ENCODE measurements around the gene MED28. TPM values are rescaled to one million over a fixed set of nuclear protein-coding genes. Genes with fewer than 3 reads are reported as not detected.

Gene MED28
- total RNA-seq, 1 experiment from 2014 or later, result 106 TPM

GRCh38 chr4:17662694-17663093, 48.3 kb downstream of the MED28 start (continued):
- no peak for TF ChIP-seq FOXP4 (CRISPR knock-in tag; IDR thresholded peaks at IDR 0.05)
- TF ChIP-seq NR3C1 (CRISPR knock-in tag; conservative IDR thresholded peaks at IDR 0.05; ENCODE audit: low read depth), result no peak
- TF ChIP-seq CREM (CRISPR knock-in tag; IDR thresholded peaks at IDR 0.05), result no peak
- no peak for TF ChIP-seq CTCF (IDR thresholded peaks at IDR 0.05)
- no peak for TF ChIP-seq ZNF121 (CRISPR knock-in tag; IDR thresholded peaks at IDR 0.05)
- no peak for TF ChIP-seq NR1H2 (CRISPR knock-in tag; IDR thresholded peaks at IDR 0.05)
- TF ChIP-seq, protein P1, sequence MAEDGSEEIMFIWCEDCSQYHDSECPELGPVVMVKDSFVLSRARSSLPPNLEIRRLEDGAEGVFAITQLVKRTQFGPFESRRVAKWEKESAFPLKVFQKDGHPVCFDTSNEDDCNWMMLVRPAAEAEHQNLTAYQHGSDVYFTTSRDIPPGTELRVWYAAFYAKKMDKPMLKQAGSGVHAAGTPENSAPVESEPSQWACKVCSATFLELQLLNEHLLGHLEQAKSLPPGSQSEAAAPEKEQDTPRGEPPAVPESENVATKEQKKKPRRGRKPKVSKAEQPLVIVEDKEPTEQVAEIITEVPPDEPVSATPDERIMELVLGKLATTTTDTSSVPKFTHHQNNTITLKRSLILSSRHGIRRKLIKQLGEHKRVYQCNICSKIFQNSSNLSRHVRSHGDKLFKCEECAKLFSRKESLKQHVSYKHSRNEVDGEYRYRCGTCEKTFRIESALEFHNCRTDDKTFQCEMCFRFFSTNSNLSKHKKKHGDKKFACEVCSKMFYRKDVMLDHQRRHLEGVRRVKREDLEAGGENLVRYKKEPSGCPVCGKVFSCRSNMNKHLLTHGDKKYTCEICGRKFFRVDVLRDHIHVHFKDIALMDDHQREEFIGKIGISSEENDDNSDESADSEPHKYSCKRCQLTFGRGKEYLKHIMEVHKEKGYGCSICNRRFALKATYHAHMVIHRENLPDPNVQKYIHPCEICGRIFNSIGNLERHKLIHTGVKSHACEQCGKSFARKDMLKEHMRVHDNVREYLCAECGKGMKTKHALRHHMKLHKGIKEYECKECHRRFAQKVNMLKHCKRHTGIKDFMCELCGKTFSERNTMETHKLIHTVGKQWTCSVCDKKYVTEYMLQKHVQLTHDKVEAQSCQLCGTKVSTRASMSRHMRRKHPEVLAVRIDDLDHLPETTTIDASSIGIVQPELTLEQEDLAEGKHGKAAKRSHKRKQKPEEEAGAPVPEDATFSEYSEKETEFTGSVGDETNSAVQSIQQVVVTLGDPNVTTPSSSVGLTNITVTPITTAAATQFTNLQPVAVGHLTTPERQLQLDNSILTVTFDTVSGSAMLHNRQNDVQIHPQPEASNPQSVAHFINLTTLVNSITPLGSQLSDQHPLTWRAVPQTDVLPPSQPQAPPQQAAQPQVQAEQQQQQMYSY (CRISPR knock-in tag; IDR thresholded peaks at IDR 0.05), result no peak

DNA sequence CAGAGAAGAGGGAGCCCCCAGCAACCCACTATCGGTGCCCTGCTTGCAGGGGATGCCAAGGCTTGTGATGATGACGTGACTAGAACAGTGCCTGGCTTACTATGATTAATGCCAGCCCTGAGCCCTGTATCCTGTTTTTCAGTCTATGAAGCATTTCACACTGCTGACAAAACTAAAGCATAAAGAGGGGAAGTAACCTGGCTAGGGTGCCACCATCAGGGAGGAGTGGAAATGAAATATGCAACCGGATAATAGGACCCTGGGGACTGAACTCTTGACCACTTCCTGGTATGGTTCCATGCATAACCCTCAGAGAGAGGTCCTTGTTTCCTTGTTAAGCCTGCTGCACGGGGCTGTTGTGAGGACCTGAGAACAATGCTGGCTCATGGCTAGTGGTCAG, 50.3 kb downstream of the MED28 start:
- ChIA-PET POLR2A (interaction anchor here (0.6 kb wide), 1 partner anchor 273 kb away, joined by 3 read pairs; no protein-coding TSS in a partner anchor), CTCF (no interaction called here)
- Mint-ChIP-seq H3K27ac (no peak overlapping the region), H3K4me1 (peaks cover 5% of the 10 kb centered on the region; the same call in 1 of the 2 replicates), H3K36me3 (no peaks in the 10 kb centered on the region), H3K9me3 (peaks cover 5% of the 10 kb centered on the region; the same call in 1 of the 2 replicates), H3K27me3 (ENCODE audit: low read depth) (no peaks in the 10 kb centered on the region; the same call in 1 of the 2 replicates), H3K4me3 (no peak overlapping the region)
- DNase-seq (ENCODE audit: low spot score), result no peak
- no peak for ATAC-seq
- TF ChIP-seq, protein P2, sequence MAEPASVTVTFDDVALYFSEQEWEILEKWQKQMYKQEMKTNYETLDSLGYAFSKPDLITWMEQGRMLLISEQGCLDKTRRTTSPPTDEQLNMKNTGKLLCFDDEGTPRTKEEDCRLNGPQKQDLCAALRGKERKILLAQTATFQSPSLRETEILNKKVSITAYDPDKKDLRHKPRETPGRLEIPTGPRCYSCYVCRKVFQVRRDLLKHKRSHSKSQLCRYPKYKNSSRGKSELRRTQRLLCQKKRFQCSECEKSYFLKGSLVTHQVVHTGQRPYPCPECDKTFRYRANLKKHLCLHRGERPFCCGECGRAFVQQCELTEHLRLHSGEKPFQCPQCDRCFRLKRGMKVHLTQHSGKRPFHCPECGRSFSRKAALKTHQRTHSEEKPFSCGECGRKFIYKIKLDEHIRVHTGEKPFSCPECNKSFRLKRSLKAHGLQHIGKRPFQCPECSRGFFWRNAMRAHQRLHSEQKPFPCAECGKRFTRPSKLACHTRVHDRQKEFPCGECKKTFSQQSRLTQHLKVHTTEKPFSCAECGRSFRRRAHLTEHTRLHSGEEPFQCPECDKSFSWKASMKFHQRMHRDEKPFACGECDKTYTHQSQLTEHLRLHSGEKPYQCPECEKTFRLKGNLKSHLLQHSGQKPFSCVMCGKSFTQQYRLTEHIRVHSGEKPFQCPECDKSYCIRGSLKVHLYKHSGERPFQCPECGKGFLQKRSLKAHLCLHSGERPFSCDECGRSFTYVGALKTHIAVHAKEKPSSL (CRISPR knock-in tag; conservative IDR thresholded peaks at IDR 0.05), result no peak
- no peak for TF ChIP-seq FOXK1 (CRISPR knock-in tag; IDR thresholded peaks at IDR 0.05)
- TF ChIP-seq RORB (CRISPR knock-in tag; IDR thresholded peaks at IDR 0.05), result no peak
- TF ChIP-seq ZBTB21 (CRISPR knock-in tag; IDR thresholded peaks at IDR 0.05; ENCODE audit: borderline replicate concordance), result no peak
- no peak for TF ChIP-seq PRRX2 (CRISPR knock-in tag; IDR thresholded peaks at IDR 0.05)
- TF ChIP-seq, protein P3, sequence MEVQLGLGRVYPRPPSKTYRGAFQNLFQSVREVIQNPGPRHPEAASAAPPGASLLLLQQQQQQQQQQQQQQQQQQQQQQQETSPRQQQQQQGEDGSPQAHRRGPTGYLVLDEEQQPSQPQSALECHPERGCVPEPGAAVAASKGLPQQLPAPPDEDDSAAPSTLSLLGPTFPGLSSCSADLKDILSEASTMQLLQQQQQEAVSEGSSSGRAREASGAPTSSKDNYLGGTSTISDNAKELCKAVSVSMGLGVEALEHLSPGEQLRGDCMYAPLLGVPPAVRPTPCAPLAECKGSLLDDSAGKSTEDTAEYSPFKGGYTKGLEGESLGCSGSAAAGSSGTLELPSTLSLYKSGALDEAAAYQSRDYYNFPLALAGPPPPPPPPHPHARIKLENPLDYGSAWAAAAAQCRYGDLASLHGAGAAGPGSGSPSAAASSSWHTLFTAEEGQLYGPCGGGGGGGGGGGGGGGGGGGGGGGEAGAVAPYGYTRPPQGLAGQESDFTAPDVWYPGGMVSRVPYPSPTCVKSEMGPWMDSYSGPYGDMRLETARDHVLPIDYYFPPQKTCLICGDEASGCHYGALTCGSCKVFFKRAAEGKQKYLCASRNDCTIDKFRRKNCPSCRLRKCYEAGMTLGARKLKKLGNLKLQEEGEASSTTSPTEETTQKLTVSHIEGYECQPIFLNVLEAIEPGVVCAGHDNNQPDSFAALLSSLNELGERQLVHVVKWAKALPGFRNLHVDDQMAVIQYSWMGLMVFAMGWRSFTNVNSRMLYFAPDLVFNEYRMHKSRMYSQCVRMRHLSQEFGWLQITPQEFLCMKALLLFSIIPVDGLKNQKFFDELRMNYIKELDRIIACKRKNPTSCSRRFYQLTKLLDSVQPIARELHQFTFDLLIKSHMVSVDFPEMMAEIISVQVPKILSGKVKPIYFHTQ (CRISPR knock-in tag; IDR thresholded peaks at IDR 0.05), result no peak
